HG03565 (cell line): ENCODE measurements around the gene LONP2.
A peak's percentile ranks its signal among the peaks of the same experiment; 100 is the strongest.
"Not testable (repeated sequence)": the region's sequence is repeated elsewhere in the genome, so short reads cannot be mapped to it uniquely, and the experiment has no call there.

ENCODE experiments used
- ATAC-seq: cut with Tn5 transposase; IDR thresholded peaks from one replicate; pipeline ENCODE4 v1.9.1; 2021; ENCODE audit warnings: mild to moderate bottlenecking, moderate library complexity; ENCODE audit not compliant: unreplicated experiment

The LONP2 gene

DNA sequence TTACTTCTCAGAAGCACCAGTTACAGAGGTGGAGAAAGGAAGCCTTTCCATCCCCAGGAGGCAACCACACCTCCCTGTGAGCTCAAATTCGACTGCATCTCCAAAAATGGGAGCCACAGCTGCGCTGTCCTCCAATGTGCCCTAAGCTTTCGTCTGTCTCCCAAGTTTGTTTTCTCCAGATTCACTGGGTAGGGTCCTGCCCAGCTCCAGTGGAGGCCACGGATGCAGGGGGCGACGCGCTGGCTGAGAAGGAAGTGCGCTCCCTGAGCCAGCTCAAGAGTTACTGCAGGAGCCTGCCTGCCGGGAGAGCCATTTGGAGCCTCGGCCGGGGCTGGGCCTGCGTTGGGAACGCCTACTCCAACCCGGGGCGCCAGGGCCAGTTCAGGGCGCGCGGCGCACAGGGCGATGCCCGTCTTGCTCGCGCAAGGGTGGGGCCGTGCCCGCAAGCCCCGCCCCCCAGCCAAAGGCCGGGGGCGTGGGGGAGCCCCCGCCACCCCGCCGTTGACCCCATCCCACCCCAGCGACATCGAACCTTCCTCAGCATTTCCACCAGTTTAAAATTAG lies 121.6 kb downstream of the LONP2 start:
- peak; percentile 79 for ATAC-seq

DNA sequence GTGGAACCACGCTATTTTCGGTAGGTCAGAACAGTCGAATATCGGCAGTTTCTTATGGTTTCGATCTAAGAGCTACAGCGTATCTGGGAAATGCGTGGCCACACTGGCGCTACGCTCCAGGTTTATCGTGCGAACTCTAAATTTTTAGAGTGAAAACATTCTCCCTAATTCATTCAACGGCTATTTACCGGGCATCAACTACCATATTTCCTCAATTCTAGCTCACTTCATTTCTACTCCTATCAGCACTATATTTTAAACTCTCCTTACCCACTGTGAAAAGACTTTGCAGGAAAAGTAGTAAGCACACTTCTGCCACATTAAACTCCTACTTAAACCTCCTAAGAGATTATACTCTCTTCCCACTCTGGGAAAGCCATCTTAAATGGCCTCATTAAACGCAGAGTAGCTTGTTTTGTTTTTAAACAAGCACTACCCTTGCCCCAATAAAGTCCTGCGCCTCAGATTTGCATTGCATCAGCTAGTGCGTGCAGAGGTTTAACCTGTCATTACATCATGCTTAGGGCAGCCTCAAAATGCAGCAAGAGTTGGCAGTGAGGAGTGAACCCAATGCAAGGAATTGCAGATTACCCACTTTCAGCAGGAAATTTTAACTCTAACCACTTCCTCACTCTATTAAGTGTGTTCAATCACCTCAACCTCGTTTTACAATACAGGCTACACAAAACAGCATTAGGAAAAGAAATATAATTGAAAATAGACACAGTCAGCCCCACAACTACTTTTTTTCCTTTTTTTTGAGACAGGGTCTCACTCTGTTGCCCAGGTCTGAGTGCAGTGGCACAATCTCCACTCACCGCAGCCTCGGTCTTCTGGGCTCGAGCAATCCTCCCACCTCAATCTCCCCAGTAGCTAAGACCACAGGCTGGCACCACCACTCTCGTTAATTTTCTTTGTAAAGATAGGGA lies 122.3 kb downstream of the LONP2 start:
- ATAC-seq = peak; percentile 51

DNA sequence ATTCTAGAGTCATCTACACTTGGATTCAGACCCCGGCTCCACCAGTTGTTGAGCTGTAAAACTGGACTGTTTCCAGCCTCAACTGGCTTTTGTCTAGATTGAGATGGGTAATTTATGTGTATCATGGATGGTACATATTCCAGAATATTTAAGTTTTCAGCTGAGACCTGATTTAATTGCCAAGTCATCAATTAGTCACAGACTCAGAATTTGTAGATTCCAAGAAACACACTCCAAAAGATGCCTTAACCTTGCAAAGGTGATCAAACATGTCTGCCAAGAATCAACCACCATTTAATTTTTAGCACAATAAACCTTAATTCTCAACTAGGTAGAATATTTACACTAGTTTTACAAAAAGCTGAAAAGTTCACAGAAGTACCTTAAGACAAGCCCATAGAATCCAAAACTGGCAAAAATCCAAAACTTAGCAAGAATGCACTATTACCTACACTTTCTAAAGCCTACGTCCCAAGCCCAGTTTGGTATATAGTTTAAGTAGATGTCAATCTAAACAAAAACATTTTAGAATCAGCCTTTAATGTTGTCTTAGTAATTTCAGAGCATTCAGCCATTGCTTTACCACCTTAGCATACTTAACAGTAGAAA lies 123.4 kb downstream of the LONP2 start:
- ATAC-seq = no peak

DNA sequence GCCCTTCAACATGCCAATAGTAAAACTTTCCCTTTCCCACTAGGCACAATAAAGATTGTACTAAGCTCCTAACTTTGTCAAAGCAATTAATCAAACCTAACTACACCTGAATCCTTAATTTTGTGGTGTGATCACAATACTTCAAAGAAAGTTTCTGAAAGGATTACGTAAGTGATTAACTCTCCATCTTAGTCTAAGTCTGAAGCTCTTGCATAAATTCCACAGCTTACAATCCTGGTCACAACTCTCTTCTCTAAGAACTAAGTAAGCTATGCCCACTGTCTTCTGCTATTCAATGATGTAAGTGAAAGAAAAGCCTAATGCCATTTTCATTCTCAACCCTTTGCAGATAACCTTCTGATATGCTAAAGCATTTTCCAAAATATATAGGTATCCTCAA lies 125.7 kb downstream of the LONP2 start:
- ATAC-seq = no peak

DNA sequence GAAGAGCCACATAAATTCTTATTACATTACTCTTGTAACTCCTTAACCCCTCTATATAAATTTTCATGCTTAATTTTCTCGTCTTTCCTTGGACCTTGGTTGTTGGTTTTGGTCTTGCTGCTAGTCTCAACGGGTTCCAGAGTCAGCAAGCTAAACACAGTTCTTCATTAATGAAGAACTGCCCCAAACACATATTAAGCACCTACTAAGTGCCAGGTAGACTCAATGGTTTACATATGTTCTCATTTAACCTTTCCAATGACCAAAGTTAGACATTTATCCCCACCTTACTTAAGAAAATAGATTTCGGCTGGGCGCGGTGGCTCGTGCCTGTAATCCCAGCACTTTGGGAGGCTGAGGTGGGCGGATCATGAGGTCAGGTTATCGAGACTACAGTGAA lies 126.1 kb downstream of the LONP2 start:
- no peak for ATAC-seq

DNA sequence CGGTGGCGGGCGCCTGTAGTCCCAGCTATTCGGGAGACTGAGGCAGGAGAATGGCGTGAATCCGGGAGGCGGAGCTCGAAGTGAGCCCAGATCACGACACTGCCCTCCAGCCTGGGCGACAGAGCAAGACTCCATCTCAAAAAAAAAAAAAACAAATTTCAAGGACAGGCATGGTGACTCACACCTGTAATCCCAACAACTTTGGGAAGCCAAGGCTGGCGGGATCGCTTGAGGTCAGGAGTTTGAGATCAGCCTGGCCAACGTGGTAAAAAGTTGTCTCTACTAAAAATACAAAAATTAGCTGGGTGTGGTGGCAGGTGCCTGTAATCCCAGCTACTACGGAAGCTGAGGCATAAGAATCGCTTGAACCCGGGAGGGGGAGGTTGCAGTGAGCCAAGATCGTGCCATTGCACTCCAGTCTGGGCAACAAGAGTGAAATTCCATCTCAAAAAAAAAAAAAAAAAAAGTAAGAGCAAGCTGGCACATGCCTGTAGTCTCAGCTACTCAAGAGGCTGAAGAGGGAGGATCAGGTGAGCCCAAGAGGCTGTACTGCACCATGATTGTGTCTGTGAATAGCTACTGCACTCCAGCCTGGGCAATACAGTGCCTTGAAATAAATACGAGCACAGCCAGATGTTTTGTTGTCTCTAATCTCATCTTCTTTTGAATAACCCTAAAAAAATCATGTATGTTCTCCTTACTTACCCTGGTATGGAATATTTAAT lies 126.7 kb downstream of the LONP2 start:
- not testable (repeated sequence) for ATAC-seq

DNA sequence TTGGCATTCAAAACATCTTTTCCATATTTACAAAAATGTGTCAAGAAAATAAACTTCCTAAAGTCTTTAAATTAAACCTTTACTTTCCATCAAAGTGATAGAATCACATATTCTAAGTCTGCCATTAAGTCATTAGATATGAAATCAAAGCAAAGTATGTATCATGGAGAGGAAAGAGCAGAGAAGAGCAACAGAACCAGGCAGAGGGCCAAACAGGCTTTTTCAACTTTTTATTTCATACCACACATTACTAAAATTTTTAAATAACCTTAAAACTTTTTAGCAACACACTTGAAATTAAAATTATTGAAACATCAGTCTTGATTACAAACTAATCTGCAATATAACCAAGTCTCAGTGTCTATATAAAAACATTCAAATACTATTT lies 127.3 kb downstream of the LONP2 start:
- no peak for ATAC-seq

DNA sequence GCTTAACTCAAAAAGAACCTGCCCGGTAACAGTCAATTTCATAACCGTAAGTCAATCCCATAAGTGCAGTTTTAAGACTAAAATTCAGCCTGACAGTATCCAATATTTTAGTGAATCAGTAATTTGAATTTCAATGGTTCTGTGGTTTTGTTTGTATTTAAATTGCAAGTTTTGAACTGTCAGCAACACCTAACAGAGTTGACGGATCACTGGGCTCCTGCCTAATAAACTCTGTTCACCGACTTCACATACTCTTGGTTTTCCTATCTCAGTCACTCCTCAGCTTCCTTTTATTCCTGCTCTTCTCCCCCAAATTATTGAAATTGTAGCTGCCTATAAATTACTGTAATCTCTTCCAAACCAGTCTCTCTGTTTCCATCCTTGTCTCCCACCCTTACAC lies 128.6 kb downstream of the LONP2 start:
- ATAC-seq = no peak

DNA sequence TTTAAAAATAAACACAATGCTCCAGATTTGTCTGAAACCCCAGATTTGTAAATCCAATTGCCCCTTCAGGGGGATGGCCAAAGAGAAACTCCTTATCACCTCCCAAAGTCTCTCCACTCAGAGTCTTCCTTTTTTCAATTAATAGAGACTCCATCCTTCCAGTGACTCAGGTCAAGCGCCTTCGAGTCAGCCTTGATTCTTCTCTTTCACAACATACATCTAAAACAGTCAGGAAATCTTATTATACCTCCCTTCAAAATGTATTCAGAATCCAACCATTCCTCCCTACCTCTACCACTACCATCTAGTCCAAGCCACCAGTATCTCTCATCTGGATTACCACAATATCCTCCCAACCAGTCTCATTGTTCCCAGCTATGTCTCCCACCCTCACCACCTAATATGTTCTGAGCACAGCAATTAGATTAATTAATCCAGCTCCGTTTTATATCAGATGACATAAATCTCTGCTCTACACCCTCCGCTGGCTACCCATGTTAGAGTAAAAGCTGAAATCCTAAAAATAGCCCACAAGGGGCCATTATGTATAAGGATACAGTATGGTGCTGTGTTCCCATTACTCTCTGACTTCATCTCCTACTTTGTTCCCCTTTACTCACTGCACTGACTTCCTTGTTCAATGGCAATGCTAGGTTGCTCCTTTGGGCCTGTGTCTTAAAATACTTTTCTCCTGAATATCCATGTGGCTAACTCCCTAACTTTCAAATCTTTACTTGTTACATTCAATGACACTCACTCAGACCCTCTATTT lies 129.3 kb downstream of the LONP2 start:
- ATAC-seq = no peak

DNA sequence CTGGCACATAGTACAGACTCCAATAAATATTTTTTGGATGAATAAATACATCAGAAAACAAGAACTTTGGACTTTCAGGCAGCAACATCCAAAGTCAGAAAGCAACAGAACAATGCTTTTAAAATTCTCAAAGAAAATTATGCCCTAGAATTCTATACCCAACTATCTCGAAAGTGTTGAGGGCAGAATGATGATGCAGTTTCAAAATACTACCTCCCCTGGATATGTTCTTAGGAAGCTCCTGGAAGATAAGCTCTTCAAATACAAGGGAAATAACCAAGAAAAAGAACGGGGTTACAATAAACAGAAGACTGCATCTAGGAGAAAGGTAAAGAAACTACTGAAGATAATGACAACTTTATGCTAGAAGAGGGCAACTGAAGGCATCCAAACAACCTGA lies 130.2 kb downstream of the LONP2 start:
- ATAC-seq = no peak

DNA sequence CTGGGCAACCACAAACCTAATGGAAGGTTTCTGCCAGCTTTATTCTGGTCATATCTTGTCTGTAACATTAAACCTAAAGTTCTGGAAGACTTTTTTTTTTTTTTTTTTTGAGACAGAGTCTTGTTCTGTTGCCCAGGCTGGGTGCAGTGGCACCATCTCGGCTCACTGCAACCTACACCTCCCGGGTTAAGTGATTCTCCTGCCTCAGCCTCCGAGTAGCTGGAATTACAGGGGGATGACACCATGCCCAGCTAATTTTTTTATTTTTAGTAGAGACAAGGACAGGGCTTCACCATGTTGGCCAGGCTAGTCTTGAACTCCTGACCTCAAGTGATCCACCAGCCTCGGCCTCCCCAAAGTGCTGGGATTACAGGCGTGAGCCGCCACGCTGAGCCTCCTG lies 133.2 kb downstream of the LONP2 start:
- ATAC-seq = not testable (repeated sequence)

DNA sequence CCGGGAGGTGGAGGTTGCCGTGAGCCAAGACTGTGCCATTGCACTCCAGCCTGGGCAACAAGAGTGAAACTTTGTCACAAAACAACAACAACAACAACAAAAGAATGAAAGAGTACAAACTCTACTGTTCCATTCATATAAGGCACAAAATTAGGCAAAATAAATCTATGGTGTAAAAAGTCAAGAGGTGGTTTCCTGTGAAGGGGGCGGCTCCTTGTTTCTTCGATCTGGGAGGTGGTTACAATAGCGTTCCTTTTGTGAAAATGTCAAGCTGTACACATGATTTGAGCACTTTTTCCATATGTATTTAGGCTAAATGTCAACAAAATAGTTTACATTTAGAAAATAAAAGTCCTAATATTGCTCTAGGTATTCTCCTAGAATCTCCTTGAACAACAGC lies 134.2 kb downstream of the LONP2 start:
- ATAC-seq = no peak

DNA sequence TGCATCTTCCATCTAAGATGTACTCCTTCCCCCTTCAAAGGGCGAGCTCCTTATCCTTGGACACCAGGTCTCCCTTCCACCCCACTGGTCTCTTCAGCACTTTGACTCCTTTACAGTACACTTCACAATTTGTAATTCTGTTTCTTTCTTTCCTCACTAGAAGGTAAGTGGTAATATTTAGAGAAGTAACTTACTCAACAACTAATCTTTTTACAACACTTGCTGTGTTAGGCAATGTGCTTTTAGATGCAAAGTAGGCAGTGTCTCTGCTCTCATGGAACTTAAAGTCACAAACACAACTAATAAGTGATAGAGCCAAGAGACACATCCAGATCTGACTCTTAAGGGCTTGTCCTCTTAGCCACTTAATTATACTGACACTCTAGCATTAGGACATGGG lies 134.7 kb downstream of the LONP2 start:
- no peak for ATAC-seq

DNA sequence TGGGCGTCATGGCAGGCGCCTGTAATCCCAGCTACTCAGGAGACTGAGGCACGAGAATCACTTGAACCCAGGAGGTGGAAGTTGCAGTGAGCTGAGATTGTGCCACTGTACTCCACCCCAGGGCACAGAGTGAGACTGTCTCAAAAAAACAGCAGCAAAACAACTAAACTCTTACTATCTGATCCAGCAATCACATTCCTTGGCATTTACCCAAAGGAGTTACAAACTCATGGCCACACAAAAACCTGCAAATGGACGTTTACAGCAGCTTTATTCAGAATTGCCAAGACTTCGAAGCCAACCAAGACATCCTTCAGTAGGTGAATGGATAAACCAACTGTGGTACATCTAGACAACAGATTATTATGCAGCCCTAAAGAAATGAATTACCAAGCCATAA lies 137.1 kb downstream of the LONP2 start:
- ATAC-seq = no peak

DNA sequence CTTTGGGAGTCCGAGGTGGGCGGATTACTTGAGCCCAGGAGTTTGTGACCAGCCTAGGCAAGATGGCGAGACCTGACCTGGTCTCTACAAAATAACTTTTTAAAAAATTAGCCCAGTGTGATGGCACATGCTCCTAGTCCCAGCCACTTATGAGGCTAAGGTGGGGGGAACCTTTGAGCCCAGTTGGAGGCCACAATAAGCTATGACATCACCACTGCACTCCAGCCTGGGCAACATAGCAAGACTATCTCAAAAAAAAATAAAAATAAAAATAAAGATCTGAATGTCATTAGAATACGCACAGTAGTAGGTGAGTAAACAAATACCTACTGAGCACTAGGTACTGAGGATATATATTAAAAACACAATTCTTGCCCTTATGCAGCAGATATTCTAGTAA lies 138.0 kb downstream of the LONP2 start:
- no peak for ATAC-seq

DNA sequence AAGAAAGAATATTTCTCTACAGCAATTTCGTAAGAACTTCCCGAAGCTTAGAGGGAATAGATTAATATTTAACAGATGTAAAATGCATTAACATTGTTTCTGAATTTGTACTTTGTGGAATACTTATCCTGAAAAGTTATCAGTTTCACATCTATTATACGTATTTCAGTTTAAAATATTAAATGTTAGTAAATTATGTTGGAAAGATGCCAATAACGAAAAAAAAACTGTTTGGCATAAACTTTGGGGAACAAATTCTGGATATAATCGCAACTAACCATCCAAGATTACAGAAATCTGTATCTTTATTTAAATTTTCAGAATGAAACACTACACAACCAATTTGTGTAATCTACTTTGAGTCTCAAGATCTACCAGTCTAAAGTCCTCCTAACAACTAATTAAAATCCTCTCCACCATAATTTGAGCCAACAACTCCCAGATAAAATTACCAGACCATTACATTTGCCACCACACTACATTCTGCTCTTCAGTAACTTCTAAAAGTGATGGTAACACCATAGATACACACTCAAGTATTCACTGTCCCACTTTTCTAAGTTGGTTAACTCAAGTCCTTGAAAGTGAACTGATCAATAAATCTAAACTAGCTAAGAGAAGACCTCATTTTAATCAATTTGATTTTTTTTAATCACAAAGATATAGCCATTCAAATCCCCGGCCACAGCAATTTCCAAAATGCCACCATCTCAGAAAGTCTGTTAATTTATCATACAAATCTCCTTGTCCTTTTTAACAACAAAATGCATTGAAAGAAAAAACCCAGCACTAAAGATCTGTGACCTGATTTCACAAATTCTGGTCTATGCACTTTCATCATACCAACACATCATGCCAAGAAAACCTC lies 139.1 kb downstream of the LONP2 start:
- ATAC-seq = no peak

DNA sequence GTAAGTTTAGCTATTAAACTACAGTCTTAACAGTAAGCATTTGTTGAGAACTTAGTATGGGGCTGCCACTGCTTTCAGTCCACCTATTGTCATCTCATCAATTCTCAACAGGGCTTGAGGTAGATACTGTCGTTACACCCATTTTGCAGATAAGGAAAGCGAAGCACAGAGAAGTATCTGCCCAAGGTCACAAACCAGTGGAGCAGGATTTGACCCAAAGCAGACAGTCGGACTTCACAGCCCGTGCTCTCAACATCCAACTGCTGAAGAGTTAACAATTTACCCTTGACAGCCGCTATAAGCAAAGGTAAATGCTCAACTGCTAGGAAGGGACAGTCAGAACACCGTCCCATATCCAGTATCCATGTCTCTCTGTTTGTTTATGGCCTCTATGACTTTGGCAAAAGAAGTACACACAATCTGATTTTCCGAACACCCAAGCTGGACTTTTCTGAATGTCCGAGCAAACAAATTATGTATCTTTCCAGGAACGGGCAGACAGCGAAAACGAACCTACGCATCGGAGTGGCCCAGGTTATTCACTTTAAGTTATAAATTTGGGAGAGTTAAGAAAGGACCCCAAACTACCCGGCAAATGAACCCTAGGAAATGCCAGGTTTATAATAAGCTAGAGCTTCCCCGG lies 139.9 kb downstream of the LONP2 start:
- no peak for ATAC-seq

DNA sequence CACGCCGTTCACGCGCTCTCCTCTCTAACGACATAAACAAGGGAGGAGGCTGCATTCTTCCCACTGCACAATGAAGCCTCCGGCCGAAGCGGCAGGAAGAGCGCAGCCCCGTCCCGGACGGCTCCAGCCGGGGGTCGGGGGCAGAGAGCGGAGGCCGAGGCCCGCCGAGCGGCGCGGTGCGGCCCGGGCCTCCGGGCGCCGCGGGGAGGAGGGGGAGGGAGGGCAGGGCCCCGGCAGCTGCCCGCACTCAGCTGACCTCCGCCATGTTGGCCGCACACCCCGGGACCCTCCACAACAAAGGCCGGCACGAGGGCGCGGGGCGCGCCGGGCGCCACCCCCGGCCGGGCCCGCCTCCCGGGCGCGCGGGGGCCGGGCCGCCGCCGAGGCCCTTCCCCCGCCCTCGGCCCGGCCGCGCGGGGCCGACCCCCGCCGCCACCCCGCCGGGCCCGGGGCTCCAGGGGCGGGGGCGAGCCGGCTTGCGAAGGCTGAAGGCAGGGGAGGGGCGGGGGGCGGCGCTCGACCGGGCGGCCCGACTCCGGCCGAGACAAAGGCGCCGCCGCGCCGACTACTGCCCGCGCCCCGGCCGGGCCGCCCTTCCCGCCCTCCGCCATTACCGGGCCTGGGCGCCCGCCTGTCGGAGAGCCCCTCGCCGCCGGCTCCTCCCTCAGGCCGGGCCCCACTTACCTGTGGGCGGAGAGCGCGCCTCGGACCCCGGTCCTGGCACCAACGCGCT lies 140.6 kb downstream of the LONP2 start:
- peak; percentile 44 for ATAC-seq
